RWPE1 (cell line): ENCODE measurements around the gene CAMKK1.

ENCODE experiments used
- CTCF ChIA-PET: fragments of 350-600 bp; sonication (Branson Sonifier 250); formaldehyde crosslinking; extraction: SDS; loops from one replicate; lab custom pipeline; 2021; lab: Yijun Ruan, JAX
- POLR2A ChIA-PET: fragments of 400-600 bp; formaldehyde crosslinking; extraction: SDS; loops from one replicate; lab custom pipeline; 2020; ENCODE audit warnings: antibody characterized with exemption; ENCODE audit not compliant: low non-redundant PET; lab: Yijun Ruan, JAX
- DNase-seq: peaks from one replicate; pipeline ENCODE4 v3.0.0; 2012; ENCODE audit warnings: low spot score
- H3K27ac ChIP-seq: fragments of 450-650 bp; 2 replicates; pipeline ENCODE4 v1.5.1; 2017
- CTCF ChIP-seq: fragments of 450-650 bp; conservative IDR thresholded peaks from 2 replicates; pipeline ENCODE4 v1.5.1; 2017; ENCODE audit warnings: low read depth, mild to moderate bottlenecking

The CAMKK1 gene

GRCh38 chr17:3929181-3929580 lies 36.3 kb upstream of the CAMKK1 start:
- no peak for TF ChIP-seq CTCF
- ChIA-PET POLR2A (no interaction called here), CTCF (no interaction called here)
- DNase-seq, result no peak
- no peak overlapping the region for H3K27ac ChIP-seq

GRCh38 chr17:3928406-3928805 lies 35.6 kb upstream of the CAMKK1 start:
- TF ChIP-seq CTCF, result no peak
- DNase-seq, result no peak
- ChIA-PET POLR2A (no interaction called here), CTCF (no interaction called here)
- no peak overlapping the region for H3K27ac ChIP-seq

GRCh38 chr17:3927628-3928340 lies 34.9 kb upstream of the CAMKK1 start:
- POLR2A ChIA-PET, result no interaction called here
- CTCF ChIA-PET, result interaction anchor here (1.2 to 1.3 kb wide), 2 partner anchors 8 to 13 kb away, joined by 3 read pairs; no protein-coding TSS in a partner anchor
- H3K27ac ChIP-seq, result no peak overlapping the region
- DNase-seq, result no peak
- TF ChIP-seq CTCF, result no peak

- TF ChIP-seq CTCF, result no peak
- CTCF ChIA-PET, result interaction anchor here (1.2 to 1.3 kb wide), 2 partner anchors 9 to 12 kb away, joined by 3 read pairs; no protein-coding TSS in a partner anchor
- POLR2A ChIA-PET, result no interaction called here
- no peak for DNase-seq
- H3K27ac ChIP-seq, result no peak overlapping the region
Observed at GRCh38 chr17:3926860-3927627, 34.2 kb upstream of the CAMKK1 start.

GRCh38 chr17:3925684-3926485 lies 33.0 kb upstream of the CAMKK1 start:
- ChIA-PET CTCF (interaction anchor here (1.8 kb wide), 1 partner anchor 12 kb away, joined by 14 read pairs; no protein-coding TSS in a partner anchor), POLR2A (no interaction called here)
- TF ChIP-seq CTCF, result no peak
- no peak overlapping the region for H3K27ac ChIP-seq
- no peak for DNase-seq
